NCI-H82 treated with DMSO at 0.1 percent for 48 hours (cell line): ENCODE data around the gene AKAP8L.
"Not testable (repeated sequence)": the region's sequence is repeated elsewhere in the genome, so short reads cannot be mapped to it uniquely, and the experiment has no call there.

ENCODE experiments used
- DNase-seq: peaks from one replicate; lab custom pipeline; 2025; ENCODE audit not compliant: unreplicated experiment; lab: John Stamatoyannopoulos, UW

Gene AKAP8L

GRCh38 chr19:15363791-15364190 lies 55.0 kb downstream of the AKAP8L start:
- peak; percentile 25 for DNase-seq

- not testable (repeated sequence) for DNase-seq
These were observed 55.7 kb downstream of the AKAP8L start for GRCh38 chr19:15363048-15363447.

GRCh38 chr19:15360015-15360414 lies 58.8 kb downstream of the AKAP8L start:
- not testable (repeated sequence) for DNase-seq

- DNase-seq = no peak
These were observed 59.9 kb downstream of the AKAP8L start for GRCh38 chr19:15358918-15359317.

- DNase-seq = no peak
These were observed 60.9 kb downstream of the AKAP8L start for GRCh38 chr19:15357906-15358305.

GRCh38 chr19:15354566-15355296 lies 64.1 kb downstream of the AKAP8L start:
- DNase-seq = no peak

GRCh38 chr19:15353908-15354307 lies 64.9 kb downstream of the AKAP8L start:
- no peak for DNase-seq

GRCh38 chr19:15352535-15352934 lies 66.3 kb downstream of the AKAP8L start:
- not testable (repeated sequence) for DNase-seq

- not testable (repeated sequence) for DNase-seq
These were observed 77.5 kb downstream of the AKAP8L start for GRCh38 chr19:15341328-15341727.

- no peak for DNase-seq
These were observed 78.7 kb downstream of the AKAP8L start for GRCh38 chr19:15340086-15340485.

GRCh38 chr19:15337202-15337601 lies 81.6 kb downstream of the AKAP8L start:
- no peak for DNase-seq

GRCh38 chr19:15335992-15336391 lies 82.8 kb downstream of the AKAP8L start:
- peak; percentile 43 for DNase-seq

GRCh38 chr19:15332311-15332996 lies 86.3 kb downstream of the AKAP8L start, which contains the start of gene BRD4:
TSS of gene BRD4 (minus strand) at chr19:15332539. CDS start at chr19:15273099, 59,440 bp downstream.
- peak; percentile 32 for DNase-seq

- DNase-seq = no peak
These were observed 87.1 kb downstream of the AKAP8L start for GRCh38 chr19:15331419-15332310.

- DNase-seq = no peak
These were observed 87.9 kb downstream of the AKAP8L start for GRCh38 chr19:15330801-15331418.
